Right lobe of liver (tissue), 4 donors: ENCODE measurements around the gene ICE1.

ENCODE experiments used
- CTCF ChIP-seq, 4 donors: fragments of 200-600 bp in 3 of 4; fragments of 450-650 bp in 1 of 4; IDR thresholded peaks; one replicate each; pipeline versions ENCODE4 v1.5.1 to v1.8.0; 2016 to 2022; ENCODE audit warnings: antibody characterized with exemption in 4 of 4, mild to moderate bottlenecking in 2 of 4
- POLR2A ChIP-seq: fragments of 450-650 bp; IDR thresholded peaks from one replicate; pipeline ENCODE4 v1.6.1; 2017; ENCODE audit warnings: antibody characterized with exemption, mild to moderate bottlenecking
- donor health status: DM: no; HTN: no; CAD: no.
- donor health status: DM: no; HTN: no; CAD: no.
- donor health status: DM: no; HTN: yes; CAD: no.

- no peak for TF ChIP-seq CTCF (IDR thresholded peaks at IDR 0.05)
- no peak for TF ChIP-seq POLR2A
Observed at GRCh38 chr5:5424736-5425135, 2.3 kb downstream of the ICE1 start.
